Liver (tissue), 9 donors: ENCODE measurements around the gene SLC15A5. TPM values are rescaled to one million over a fixed set of nuclear protein-coding genes. Genes with fewer than 3 reads are reported as not detected.
A peak's percentile ranks its signal among the peaks of the same experiment; 100 is the strongest.

ENCODE experiments used
- DNase-seq: peaks from one replicate; pipeline ENCODE4 v3.0.0-alpha.2; 2017; ENCODE audit warnings: low spot score
- H3K27ac ChIP-seq, 2 donors: one replicate each; pipeline ENCODE4 v1.7.0; 2013; ENCODE audit warnings: inconsistent platforms in 2 of 2, low read length in 2 of 2, control low read depth in 1 of 2, low read depth in 1 of 2, mild to moderate bottlenecking in 1 of 2
- H3K27me3 ChIP-seq, 4 donors: one replicate each; pipeline versions ENCODE4 v1.6.1 to v1.7.0; 2013; ENCODE audit warnings: low read length in 3 of 4, inconsistent platforms in 1 of 4, mild to moderate bottlenecking in 1 of 4, moderate library complexity in 1 of 4; ENCODE audit not compliant: control insufficient read depth in 4 of 4, insufficient read depth in 4 of 4
- H3K36me3 ChIP-seq, 4 donors: one replicate each; pipeline versions ENCODE4 v1.6.1 to v1.7.0; 2013; ENCODE audit warnings: low read length in 3 of 4, mild to moderate bottlenecking in 3 of 4, low read depth in 1 of 4, moderate library complexity in 1 of 4; ENCODE audit not compliant: control insufficient read depth in 4 of 4, insufficient read depth in 3 of 4
- H3K4me1 ChIP-seq, 4 donors: one replicate each; pipeline versions ENCODE4 v1.6.1 to v1.7.0; 2013; ENCODE audit warnings: low read length in 3 of 4, mild to moderate bottlenecking in 3 of 4, moderate library complexity in 1 of 4; ENCODE audit not compliant: control insufficient read depth in 4 of 4, insufficient read depth in 4 of 4
- H3K4me3 ChIP-seq, 3 donors: one replicate each; pipeline versions ENCODE4 v1.6.1 to v1.7.0; 2013; ENCODE audit warnings: low read length in 3 of 3, control low read depth in 1 of 3, low read depth in 1 of 3, mild to moderate bottlenecking in 1 of 3
- H3K9ac ChIP-seq, 2 donors: one replicate each; pipeline ENCODE4 v1.7.0; 2013; ENCODE audit warnings: low read length in 2 of 2, mild to moderate bottlenecking in 2 of 2, moderate library complexity in 2 of 2, control low read depth in 1 of 2, low read depth in 1 of 2
- H3K9me3 ChIP-seq, 4 donors: one replicate each; pipeline versions ENCODE4 v1.6.1 to v1.7.0; 2013; ENCODE audit warnings: low read length in 3 of 4; ENCODE audit not compliant: control insufficient read depth in 4 of 4
- CTCF ChIP-seq: fragments of 150-350 bp; IDR thresholded peaks from 2 replicates; pipeline ENCODE4 v1.5.1; 2017; ENCODE audit warnings: improper control_type of control experiment, low read depth, low read length; ENCODE audit not compliant: missing input control
- HNF4A ChIP-seq, 2 donors: conservative IDR thresholded peaks; 2 replicates each; pipeline ENCODE4 v1.6.1; 2016; ENCODE audit warnings: antibody characterized with exemption in 2 of 2, mild to moderate bottlenecking in 2 of 2
- JUND ChIP-seq, 2 donors: IDR thresholded peaks; 2 replicates each; pipeline ENCODE4 v1.6.1; 2016; ENCODE audit warnings: antibody characterized with exemption in 2 of 2
- NR2F2 ChIP-seq: IDR thresholded peaks from 2 replicates; pipeline ENCODE4 v1.6.1; 2016; ENCODE audit warnings: antibody characterized with exemption
- RAD21 ChIP-seq, 2 donors: IDR thresholded peaks; 2 replicates each; pipeline ENCODE4 v1.6.1; 2016; ENCODE audit warnings: antibody characterized with exemption in 2 of 2, mild to moderate bottlenecking in 2 of 2
- REST ChIP-seq: IDR thresholded peaks from 2 replicates; pipeline ENCODE4 v1.6.1; 2016; ENCODE audit warnings: antibody characterized with exemption, mild to moderate bottlenecking
- RXRA ChIP-seq, 2 donors: IDR thresholded peaks; 2 replicates each; pipeline ENCODE4 v1.6.1; 2017 to 2018; ENCODE audit warnings: antibody characterized with exemption in 2 of 2, mild to moderate bottlenecking in 1 of 2
- SP1 ChIP-seq: IDR thresholded peaks from 2 replicates; pipeline ENCODE4 v1.6.1; 2018; ENCODE audit warnings: antibody characterized with exemption, mild to moderate bottlenecking
- TAF1 ChIP-seq: conservative IDR thresholded peaks from 2 replicates; pipeline ENCODE4 v1.6.1; 2016; ENCODE audit warnings: antibody characterized with exemption, mild to moderate bottlenecking
- WGBS: extraction: QIAGEN DNeasy Blood & Tissue Kit; methylation state at CpG from one replicate; pipeline ENCODE4 v1.1.7; 2013; 5-methylcytosine and 5-hydroxymethylcytosine counted together
- polyA plus RNA-seq, 2 donors: library from polyadenylated mRNA; stranded (reverse) in 1 of 2; unstranded in 1 of 2; fragments of 200-250 nt in 1 of 2; fragments of >200 nt in 1 of 2; fragmentation: Nextera tagmentation in 1 of 2; extraction: Ambion mirVana in 1 of 2; gene quantifications; one replicate each; pipeline versions ENCODE4 v1.2.1 to v1.2.3, GENCODE V29; 2013 to 2015
- total RNA-seq, 2 donors: library from RNA; depleted of rRNA; stranded (reverse); fragments of >200 nt; gene quantifications; one replicate each; pipeline ENCODE4 v1.2.3, GENCODE V29; 2014
- donor health status: healthy.
- donor health status: healthy.
- donor health status: healthy.
- donor health status: healthy.
- donor health status: healthy.

SLC15A5 gene
- total and polyA plus RNA-seq, 4 donors, result not detected

DNA sequence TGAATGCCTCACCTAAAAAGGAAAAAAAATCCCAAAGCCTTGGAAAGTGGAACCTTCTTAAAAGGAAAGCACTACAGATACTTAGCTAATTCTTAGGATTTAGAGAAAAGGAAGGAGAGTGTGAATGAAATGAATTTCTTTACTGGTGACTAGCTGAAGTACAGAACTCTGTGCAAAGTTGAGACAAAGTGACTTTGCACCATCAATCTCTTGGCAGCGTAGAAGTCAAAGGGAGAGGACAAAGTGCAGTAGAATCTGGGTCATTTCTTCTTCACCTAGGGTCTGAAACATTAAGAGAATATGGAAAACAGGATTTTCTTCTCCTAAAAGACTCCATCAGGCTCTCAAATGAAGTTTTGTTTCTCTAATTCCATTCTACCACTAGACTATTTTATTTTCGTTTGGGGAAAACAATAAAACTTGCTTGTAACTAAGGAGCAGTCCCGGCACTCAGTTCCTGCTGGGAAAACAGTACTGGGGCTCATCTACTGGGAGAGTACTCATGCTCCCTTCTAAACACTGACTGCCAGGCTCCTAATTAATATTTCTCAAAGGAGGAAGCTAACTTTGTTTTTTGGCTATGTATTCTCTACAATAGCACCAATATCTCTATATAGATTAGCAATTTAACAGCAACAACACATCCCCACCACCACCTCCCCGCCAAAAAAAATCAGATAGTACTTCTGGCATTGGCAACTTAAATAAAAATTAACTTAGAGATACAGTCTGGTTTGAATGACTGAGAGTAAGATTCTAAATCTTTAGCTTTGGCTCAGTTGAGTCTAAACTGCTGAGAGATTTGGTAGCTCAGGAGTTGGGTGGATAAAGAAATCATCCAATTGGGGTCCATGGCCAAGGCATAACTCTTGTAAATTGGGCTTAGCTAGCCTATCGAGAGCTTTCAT lies 110.7 kb downstream of the SLC15A5 start (continued):
- TF ChIP-seq REST, result no peak
- no peak for TF ChIP-seq TAF1
- peak; percentile 85 to 88 for TF ChIP-seq RXRA (IDR thresholded peaks at IDR 0.05)
- TF ChIP-seq RAD21 (IDR thresholded peaks at IDR 0.05), result peak; percentile 47 to 64
- TF ChIP-seq SP1, result peak; percentile 81
- no peak for TF ChIP-seq NR2F2

- no peaks in the 10 kb centered on the region for H3K27me3 ChIP-seq
- peak in 1 of 2 donors; percentile 6 for TF ChIP-seq HNF4A (conservative IDR thresholded peaks at IDR 0.05)
- no peak for TF ChIP-seq TAF1
- TF ChIP-seq CTCF, result peak; percentile 62
- TF ChIP-seq RAD21 (IDR thresholded peaks at IDR 0.05), result peak; percentile 96 to 97
- 1% methylated on average over 2 of the region's 2 CpGs for WGBS
- H3K9ac ChIP-seq, result no peak overlapping the region
- DNase-seq, result no peak
- H3K9me3 ChIP-seq, result no peaks in the 10 kb centered on the region
- no peak overlapping the region for H3K27ac ChIP-seq
- peaks cover 2 to 30% (median 20%) of the 10 kb centered on the region in 4 donors for H3K4me1 ChIP-seq
- no peaks in the 10 kb centered on the region for H3K36me3 ChIP-seq
- H3K4me3 ChIP-seq, result no peak overlapping the region
Measured at GRCh38 chr12:16165506-16165905, 112.0 kb downstream of the SLC15A5 start.

- Histone ChIP-seq H3K9me3 (no peaks in the 10 kb centered on the region), H3K9ac (no peak overlapping the region)
- TF ChIP-seq HNF4A (conservative IDR thresholded peaks at IDR 0.05) (peak; percentile 24 to 46), JUND (IDR thresholded peaks at IDR 0.05) (no peak), REST (no peak)
Measured at GRCh38 chr12:16163901-16164300, 113.6 kb downstream of the SLC15A5 start.

More at GRCh38 chr12:16163901-16164300, 113.6 kb downstream of the SLC15A5 start:
- Histone ChIP-seq H3K4me1 (peaks cover 2 to 30% (median 20%) of the 10 kb centered on the region in 4 donors), H3K36me3 (no peaks in the 10 kb centered on the region), H3K4me3 (no peak overlapping the region), H3K27me3 (no peaks in the 10 kb centered on the region), H3K27ac (no peak overlapping the region)
- no peak for DNase-seq
